HG03095 (cell line): Measurements from ENCODE around the gene ZFP36L2.

Source experiments
- ATAC-seq: cut with Tn5 transposase; IDR thresholded peaks from one replicate; pipeline ENCODE4 v1.9.1; 2021; ENCODE audit warnings: moderate library complexity; ENCODE audit not compliant: unreplicated experiment

Gene ZFP36L2

DNA sequence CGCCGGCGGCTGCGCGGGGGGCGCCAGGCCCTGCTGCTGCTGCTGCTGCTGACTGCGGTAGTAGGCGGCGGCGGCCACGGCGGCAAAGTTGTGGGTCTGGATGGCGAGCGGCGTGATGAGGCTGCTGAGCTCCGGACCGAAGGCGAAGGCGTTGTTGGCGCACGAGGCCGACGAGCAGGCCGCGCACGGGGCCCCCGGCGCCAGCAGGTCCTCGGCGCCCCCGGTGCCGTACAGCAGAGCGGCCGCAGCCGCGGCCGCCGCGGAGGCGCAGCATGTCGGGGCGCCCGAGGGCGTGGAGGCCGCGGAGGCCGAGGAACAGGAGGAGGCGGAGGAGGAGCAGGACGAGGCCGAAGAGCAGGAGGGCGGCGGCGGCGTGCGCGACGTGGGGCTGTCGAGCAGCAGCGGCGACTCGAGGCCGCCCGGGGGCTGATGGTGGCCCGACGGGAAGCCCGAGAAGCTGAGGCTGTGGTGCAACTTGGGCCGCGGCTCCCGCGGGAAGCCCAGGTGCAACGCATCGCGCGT is 1.8 kb downstream of the ZFP36L2 start:
- no peak for ATAC-seq

DNA sequence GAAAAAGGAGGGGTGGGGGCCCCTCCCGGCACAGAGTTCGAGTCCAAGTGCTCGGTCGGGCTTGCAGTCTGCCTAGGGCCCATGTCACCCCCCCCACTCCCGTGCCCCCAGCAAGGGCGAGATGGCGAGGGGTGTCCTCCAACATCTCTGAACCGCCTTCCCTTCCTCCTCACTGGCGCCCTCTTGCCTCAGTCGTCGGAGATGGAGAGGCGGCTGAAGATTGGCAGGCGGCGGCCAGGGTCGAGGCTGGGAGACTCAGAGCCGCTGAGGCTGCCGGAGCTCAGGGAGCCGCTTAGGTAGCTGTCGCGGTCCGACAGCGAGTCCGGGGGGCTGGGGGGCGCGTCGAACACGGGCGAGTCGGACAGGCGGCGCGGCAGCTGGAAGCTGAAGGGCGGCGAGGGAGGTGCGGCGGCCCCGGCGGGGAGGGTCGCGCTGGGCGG is 2.3 kb downstream of the ZFP36L2 start:
- no peak for ATAC-seq

DNA sequence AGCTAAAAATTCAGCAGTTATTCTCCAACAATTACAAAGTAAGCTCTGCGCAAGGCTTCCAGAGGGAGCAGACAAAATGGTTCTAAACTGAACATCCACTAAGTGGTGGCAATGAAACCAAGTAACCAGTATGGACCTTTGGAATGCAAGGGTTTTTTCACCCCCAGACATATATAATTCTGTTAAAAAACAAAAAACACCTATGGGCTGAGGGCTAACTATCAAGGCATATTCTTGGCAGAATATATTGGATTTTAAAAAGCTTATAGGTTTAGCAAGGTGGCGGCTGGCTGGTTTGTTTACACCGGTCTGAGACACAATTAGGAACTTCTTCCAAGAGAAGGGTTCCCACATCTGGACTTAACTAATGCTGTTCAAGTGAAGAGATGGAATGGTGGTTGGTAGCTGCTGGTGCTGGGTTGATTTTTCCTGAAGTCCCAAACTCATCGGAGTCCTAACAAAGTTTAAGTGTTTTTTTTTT is 2.8 kb downstream of the ZFP36L2 start:
- ATAC-seq, result no peak

DNA sequence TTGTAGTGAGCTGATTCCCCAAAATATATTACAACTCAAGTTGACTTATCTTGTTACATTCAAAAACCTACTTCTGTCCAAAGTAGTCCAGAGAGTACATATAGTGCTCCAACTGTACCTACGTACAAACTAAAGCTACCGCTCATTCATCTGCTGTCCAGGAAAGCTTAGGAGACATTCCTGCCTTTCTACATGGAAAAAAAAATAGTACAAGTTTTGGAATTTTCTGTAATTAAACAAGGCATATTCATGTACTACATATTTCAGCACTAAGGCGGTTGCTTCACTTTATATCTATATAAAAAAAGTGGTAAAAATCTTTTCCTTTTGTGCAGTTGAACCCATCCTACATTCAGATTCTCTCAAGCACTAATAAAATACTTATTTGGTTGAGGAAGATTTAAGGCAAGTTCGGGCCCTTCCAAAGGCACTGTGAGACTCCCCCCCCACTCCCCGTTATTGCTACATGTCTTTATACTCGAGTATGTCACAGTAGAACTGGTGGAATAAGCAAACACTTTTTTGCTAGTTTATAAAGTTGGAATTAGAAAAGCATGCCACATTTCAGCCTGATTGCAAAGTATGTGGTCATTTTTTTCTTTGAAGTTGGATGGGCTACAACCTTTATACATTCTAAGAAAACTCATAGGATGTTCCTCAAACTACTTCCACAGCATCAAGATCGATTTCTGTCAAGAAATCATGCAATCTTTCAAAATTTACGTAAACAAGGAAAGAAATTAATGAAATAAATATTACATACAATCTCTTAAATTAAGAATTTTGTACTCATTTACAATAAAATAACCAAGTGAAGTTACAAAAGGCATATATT is 3.7 kb downstream of the ZFP36L2 start:
- no peak for ATAC-seq

DNA sequence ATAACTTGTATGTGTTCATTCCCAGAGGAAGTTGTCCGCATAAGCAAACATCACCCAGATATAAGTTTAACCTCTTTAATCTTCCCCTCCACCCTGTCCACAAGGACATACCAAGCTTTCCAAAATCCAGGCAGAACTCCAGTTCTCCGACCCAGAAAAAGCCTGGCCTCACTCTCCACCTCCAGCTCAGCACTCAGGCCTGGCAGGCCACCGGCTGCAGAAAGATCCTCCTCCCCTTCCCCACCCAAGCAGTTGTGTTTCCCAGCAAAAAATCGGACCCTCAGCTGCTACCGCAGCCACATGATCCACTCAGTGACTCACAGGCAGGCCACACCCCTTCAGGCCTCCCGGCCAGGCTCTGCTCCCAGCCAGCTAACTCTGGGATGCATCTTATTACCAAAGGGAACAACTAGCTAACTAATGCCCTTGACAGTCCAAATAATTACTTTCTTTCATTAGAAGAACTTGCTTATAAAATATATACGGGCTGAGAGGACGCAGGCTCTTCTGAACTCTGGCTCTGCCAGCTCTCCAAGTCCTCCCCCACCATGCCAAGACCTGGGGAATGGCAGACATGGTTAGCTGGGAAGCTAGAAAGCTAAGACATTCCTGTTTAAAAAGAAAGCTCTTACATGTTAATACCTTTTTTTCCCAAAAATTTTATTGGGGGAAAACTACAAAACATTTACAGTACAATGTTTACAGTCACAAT is 4.5 kb downstream of the ZFP36L2 start:
- ATAC-seq, result no peak

DNA sequence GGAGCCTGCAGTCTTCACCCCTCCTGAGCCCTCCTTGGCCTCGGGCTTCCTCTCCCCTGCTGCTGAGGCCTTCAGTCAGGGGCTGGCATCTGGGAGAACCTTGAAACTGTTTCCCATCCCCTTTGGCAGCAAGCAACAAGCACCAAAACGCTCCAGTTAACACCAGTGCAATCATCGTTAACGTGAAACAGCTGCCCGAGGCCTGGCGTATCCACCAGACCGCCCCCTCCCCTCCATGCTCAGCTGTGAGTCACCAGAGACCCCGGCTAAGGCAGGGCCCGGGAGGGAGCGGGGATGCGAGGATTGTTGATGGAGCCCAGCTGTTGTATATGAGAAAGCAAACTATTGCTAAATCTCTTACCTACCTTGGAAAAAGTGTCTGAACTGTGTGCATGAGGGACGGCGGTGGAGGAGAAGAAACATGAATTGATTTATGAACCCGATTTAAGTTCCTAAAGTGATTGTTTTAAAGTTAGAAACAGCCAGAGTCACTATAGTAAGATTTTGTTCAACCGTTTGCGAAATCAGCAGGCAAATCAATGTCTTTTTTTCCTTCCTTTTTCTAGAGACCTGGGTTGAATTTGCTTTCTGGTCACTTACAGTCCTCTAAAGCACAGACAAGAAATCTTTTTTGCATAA is 5.2 kb downstream of the ZFP36L2 start:
- ATAC-seq, result no peak

DNA sequence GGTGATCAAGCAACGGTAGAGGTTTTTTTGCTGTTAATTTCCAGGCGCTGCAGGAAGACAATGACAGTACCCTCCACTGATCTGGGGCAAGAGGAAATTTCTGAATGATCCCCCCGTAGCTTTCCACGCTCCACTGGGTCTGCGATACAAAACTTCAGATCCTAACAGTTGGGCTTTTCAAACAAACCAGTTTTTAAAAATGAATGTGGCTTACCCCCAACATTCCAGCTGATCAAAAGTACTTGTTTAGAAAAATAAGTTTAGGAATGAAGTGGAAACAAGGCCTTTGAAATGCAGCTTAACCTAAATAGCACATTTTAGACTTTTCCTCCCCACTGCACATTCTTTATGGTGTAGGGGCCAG is 5.7 kb downstream of the ZFP36L2 start:
- no peak for ATAC-seq

DNA sequence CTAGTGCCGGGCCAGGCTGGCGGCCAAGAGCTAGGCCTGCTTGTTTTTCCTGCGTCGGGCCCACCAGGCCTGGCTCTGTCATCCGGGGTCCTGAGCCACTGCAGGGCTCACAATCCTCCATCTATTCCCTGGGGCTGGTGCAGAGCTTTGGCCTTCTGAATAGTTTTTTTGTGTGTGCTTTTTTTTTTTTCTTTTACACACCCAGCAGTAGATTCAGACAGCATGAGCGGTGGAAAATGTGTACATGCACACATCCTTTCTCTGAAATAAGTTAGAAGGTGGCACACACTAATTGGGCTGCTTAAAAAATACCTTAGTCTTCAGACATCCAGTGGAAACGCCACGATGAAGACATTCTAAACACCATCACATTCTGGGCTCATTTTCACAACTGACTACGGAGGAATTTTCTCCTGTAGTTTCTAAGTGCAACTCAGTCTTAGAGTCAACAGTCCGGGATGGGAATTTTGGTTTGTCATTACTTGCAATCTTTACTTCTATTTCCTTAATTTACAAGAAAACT is 6.1 kb downstream of the ZFP36L2 start:
- ATAC-seq, result no peak

DNA sequence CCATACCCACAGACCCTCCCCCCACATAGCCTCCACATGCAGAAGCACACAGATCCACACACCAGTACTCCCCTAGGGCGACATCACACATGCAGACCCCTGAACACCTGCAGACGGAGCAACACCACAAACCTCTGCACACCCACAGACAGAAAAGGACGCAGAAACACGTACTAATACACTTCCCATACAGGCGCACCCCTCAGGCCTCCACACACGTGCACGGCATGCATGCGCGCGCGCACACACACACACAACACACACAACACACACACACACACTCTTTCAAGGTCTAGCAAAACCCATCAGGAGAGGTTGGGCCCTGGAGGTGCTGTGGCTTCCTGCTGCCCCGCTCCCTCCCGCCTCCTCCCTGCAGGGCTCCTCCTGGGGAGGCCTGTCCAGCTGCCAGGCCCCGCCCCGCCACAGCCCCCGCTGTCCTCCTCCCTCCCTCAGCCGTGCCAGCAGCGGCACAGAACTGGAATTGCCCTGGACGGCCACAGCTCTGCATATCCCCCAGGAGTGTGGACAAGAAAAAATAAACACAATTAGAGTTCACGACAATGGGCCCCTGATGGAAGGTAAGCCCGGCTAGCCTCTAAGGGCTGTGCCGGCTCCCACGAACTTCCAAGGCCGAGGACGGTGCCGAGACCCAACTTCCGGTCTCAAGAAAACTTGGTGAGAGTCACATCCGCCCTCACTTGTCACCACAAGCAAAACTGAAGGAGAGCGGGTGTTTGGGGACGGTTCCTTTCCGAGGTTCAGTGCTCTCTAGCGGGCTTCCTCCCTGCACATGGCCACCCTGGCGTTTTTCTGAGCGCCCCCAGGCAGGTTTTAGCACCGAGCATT is 6.8 kb downstream of the ZFP36L2 start:
- ATAC-seq, result peak; percentile 51

DNA sequence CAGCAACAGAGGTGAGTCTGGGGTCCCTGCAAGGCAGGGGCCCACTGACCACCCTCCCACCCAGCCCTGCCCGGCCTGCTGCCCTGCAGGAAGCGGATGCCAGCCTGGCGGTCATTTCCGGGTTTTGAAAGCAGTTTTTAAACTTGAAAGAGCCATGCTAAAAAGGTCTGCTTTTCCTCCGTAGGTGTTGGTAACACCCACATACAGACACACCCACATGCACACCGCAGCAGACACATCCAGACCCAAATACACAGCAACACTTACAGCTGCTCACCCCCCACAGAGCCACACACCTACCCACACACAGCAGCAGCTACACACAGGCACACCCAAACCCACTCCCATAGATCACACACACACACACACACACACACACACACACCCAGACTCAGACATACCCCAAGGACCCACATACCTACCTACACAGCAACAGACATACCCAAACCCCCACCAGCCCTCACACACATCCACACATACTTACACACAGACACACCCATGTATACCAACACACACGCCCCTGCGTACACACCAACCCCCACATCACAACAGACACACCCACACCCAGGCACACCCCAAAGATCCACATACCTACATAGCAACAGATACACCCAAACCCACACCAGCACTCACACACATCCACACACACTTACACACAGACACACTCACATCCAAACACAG is 7.6 kb downstream of the ZFP36L2 start:
- no peak for ATAC-seq

DNA sequence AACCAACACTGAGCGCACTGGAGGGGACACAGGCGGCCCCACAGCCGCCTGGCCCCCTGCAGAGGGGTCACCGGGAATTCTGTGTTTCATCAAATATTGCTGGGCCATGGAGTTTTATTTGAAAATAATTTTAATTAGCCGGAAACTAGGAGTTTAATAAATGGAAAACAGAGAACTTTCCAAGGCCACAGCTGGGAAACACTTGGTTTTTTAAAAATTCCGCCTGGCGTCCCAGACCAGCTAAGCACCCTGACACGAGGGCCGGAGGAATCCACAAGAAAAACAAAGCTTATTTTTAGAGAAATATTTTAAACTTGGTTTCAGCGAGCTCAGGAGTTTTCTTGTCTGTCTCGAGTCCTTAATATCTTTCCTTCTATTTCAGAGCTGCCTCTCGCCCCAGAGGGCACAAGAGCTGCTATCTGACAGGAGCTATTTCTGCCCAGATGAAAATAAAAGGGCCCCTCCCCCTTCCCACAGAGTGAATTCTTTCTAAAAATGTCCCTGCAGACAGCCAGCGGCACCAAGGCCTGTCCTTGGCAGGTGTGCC is 8.2 kb downstream of the ZFP36L2 start:
- no peak for ATAC-seq

DNA sequence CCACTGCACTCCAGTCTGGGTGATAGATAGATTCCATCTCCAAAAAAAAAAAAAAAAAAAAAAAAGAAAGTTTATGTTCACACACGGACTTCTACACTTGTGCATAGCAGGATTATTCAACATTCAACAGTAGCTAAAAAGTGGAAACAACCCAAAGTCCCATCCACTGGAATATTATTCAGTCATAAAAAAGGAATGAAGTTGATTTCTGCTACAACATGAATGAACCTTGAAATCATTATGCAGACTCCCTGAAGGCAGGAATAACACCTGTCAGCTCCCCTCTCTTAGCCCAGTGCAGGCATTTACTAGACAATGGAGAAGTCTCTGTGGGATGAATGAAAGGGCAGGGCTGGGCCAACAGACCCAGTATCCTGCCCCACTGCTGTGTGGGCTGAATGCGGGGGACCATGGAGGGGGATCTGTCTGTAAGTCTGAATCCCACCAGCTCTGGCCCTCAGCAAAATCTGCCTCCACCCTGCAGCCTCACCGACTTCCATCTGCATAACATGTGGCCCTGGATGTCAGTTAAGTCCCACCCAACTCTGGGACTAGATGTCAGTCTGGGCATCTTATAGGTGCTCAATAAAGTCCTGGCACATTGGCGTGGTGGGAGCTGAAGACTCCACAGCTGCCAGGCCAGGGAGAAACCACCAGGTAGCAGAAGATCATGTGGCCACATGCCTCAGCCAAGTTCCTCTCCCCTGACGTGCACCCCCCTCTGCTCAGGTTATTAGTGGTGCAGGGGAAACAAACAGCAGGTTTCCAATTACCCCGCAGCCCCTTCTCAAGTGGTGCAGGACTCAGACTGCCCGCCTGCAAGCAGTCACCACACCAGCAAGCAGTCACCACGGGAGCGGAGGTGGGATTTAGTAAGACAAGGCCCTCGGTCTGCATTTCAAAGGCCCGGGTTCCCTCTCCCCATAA is 8.9 kb downstream of the ZFP36L2 start:
- no peak for ATAC-seq

DNA sequence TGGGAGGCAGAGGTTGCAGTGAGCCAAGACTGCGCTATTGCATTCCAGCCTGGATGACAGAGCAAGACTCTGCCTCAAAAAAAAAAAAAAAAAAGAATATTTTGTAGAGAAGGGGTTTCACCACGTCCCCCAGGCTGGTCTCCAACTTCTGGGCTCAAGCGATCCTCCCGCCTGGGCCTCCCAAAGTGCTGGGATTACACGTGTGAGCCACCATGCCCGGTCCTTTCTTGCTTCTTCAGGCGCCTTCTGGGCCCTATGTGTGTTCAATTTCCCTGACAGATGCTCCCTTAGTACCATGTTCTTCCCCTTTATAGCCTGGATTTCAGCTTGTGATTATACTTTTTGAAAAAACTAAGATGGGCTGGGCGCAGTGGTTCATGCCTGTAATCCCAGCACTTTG is 9.8 kb downstream of the ZFP36L2 start:
- ATAC-seq, result no peak

DNA sequence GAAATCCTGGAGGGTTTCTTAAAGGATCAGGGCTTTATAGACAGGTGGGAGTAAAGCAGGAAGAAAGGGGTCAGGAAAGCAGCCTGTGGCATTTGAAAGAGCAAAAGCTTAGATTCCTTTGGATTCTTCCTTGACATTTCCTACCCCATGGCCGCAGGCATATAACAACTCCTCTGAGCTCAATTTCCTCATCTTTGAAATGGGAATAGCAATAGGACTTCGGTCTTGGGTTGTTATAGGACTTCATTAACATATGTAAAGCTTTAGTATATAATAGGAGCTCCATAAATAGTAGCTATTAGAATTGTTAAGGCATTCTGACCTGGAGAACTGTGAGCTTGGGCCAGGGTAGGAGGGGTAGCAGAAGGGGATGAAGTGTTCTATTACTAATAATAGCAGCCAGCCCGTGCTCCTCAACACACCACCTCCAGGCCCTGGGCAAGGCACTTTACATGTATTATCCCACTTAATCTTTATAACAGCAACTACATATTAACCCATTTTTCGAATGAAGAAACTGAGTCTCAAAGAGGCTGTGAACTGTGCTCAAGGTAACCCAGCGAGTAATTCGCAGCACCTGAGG is 10.6 kb downstream of the ZFP36L2 start:
- ATAC-seq, result no peak

DNA sequence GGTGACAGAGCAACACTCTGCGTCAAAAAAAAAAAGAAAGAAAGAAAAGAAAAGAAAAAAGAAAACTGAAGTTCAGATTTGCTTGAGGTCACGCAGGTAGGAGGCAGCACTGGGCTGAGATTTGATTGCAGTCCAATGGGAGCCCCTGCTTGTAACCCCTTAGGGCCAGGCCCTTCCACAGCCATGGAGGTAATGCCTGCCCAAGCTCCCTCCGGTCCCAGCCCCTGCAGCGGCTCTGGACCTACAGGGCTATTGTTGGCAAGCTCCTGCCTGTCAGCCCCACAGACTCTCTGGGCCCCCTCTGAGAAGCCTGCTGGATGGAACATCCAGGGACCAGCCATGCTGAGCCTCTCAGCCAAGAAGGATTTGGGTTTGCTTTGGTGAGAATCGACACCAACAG is 12.2 kb downstream of the ZFP36L2 start:
- no peak for ATAC-seq

DNA sequence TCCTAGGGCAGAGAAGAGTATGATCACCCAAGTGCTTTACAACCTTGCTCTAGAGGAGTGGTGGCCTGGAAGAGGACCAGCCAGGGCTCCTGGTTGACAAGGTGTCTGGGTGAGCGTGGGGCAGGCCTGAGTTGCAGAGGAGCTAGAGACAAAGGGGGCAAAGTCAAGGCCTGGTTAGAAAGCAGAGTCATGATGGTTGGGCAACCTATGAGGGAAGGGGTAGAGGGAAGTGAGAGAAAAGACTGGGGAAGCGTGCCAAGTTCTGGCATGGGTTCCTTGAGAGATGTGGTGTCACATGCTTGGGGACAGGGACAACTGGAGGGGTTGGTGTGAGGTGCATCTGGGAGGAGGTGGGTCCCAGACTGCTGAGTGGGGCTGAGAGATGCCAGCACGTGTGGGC is 13.5 kb downstream of the ZFP36L2 start:
- ATAC-seq, result no peak

DNA sequence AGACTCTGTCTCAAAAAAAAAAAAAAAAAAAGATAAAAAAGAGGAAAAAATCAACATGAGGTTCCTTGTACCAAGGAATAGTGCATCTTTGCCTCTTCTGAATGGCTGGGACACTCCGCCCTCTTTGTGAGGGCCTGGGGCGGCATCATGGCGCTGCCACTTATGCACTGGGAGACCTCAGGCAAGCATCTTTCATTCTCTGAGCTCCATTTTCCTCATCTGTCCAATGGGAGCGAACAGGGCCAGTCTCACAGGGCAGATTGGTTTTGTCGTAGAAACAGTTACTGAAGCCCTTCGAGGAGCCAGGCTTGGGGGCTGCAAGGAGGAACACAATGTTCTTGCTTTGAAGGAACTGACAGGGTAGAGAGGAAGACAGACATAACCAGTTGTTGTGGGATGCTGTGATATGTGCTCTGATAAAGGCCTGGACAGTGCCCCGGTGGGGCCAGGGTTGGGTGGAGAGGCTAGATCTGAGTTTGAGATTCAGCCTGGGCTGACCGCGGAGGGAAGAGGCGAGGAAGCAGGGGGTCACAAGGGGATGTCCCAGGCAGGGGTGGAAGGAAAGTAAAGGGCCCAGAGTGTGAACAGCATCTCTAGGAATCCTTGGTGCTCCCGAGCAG is 14.1 kb downstream of the ZFP36L2 start:
- ATAC-seq, result no peak
